GM19452 (cell line): ENCODE results near the gene MED9.

Experiments
- ATAC-seq: cut with Tn5 transposase; IDR thresholded peaks from one replicate; pipeline ENCODE4 v1.9.1; 2021; ENCODE audit not compliant: unreplicated experiment

Gene MED9

GRCh38 chr17:17487998-17488397 is 11.2 kb downstream of the MED9 start:
- no peak for ATAC-seq

GRCh38 chr17:17491031-17491471 is 14.3 kb downstream of the MED9 start:
- no peak for ATAC-seq

- no peak for ATAC-seq
These were observed 14.8 kb downstream of the MED9 start for GRCh38 chr17:17491546-17491988.

DNA sequence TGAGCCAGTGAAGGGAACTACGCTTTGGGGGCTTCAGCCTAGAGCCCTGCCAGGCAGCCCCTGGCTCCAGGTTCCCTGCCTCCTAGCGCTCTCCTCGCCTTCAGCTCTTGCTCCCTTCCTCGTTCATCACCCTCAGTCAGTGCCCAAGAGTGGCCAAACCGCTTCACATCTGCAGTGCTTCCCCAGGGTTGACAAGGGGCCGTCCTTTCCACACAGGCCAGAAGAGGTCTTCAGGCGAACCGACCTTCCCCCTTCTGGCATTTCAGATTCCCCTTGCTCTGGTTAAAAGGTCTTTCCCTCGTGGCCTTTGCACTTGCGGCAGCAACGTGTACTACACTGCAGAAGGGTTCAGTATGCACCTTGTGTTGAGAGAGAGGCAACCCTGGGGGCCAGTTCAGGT is 15.3 kb downstream of the MED9 start:
- no peak for ATAC-seq

- ATAC-seq: no peak
These were observed 15.8 kb downstream of the MED9 start for GRCh38 chr17:17492571-17492970.

- no peak for ATAC-seq
These were observed 16.6 kb downstream of the MED9 start for GRCh38 chr17:17493249-17493985.

DNA sequence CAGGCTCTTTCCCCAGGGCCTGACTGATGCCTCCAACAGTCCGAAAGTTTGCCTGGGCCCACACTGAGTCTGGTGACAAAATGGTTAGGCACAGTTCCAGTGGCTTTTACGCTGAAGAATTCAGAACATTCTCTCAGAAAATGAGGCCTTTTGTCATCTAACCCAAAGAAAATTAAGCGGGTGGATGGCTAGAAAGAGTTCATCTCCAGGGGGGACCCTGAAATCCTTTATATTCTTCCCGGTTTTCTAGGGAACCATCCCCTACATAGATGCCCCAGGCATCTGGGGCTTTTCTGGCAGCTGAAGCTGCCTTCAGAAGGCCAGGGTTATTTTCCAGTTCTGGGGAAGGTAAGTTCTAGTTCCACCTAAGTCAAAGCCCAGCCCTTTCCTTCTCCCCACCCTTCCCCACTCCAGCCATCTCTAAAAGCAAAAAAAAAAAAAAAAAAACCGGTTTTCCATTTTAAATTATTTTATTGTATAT is 17.2 kb downstream of the MED9 start:
- ATAC-seq: no peak

GRCh38 chr17:17494499-17494869 is 17.7 kb downstream of the MED9 start:
- no peak for ATAC-seq

- no peak for ATAC-seq
These were observed 18.2 kb downstream of the MED9 start for GRCh38 chr17:17494870-17495535.

DNA sequence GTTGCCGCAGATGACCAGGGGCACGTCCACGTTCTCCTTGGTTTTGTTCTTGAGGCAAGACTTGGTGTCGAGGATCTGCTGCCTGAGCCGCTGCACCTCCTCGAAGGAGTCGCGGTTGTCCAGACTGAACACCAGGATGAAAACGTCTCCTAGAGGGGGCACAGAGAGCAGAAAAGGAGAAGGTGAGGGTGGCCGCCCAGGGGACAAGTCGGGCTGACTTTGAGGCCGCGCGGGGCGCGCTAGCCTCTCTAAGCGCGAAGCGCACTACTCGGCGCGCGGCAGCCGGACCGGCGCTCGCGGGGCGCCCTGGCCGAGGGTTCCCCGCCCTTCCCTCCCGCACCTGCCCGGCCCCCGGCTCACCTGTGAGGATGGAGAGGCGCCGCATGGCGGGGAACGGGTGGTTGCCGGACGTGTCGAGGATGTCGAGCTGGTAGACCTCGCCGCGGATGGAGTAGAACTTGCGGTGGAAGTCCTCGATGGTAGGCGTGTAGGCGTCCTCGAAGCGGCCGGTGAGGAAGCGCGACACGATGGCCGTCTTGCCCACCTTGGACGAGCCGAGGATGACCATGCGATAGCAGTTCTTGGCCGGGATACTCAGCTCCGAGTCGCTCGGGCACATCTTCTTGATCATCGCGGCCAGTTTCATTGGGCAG is 18.9 kb downstream of the MED9 start:
- no peak for ATAC-seq

DNA sequence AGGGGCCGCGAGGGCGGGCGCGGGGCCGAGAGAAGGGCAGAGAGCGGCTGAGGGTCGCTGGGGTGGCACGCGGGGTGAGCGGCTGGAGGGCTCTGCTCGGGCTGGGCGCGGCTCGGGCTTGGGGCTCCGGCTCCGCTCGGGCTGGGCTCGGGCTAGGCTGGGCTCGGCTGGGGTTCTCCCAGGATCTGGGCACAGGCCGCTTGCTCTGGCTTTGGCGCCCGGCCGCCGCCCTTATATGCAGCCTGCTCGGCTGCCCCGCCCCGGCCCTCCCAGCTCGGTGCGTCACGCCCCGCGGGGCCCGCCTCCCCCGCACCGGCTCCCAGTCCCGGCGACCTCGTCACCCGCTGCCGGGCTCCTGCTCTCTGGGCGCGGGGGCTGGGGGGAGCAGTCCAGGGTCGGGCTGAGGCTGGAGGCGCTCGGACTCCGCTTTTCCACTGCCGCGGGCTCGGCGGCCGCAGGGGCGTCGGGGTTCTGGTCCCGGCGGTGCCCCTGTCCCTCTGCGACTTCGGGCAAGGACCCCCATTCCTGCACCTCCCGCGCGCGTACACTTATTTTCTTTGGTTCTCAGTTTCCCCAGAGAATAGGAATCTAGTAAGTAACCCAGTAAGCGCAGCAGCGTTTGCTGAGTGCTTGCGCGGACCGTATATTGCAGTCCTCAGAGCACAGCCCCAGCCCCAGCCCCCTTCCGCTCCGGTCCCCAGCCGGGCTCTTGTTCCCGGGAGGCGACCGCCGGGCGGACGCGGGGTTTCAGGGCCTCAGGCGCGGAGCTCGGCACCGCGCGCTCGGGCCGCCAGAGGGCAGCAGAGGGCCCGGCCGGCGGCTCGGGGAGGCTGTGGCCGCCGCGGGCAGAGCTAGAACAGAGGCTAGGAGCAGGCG is 19.6 kb downstream of the MED9 start, which contains the start of gene RASD1:
Gene RASD1, minus strand, starts transcription at position 207 of the 876 bp plus-strand sequence. CDS start 214 bp downstream, outside the sequence.
- ATAC-seq: no peak

DNA sequence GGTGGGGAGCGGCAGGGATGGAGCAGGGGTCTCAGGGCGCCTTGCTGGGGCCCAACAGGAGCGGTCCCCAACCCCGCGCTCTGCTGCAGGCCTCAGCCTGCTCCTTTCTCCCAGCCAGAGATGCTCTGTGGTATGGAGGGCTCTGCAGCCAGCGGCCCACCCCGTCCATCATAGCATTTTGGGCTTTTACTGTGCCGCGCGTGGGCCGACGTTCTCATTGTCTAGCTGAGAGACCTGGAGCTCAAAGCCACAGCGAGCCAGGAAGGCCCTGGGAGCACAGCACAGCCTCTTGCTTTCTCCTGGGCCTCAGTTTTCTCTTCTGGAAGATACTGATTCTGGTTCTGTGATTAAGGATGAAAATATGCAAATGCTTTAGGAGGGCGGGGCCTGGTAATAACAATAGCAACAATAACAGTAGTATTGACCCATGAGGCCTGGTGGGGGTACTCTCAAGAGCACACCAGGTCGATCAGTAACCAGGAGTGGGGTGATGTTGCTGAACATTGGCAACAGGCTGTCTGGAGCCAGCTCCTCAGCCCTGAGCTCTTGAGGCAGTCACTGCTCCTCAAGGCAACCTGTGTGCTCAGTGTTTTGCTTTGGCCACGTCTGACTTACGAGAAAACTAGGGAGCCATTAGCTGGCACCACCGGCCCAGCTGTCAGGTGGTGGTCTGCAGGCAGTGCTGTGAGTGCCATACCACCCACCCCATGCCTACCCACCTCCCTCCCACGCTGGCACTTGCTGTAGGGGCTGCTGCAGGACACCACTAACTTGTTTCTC is 20.5 kb downstream of the MED9 start:
- ATAC-seq: no peak

DNA sequence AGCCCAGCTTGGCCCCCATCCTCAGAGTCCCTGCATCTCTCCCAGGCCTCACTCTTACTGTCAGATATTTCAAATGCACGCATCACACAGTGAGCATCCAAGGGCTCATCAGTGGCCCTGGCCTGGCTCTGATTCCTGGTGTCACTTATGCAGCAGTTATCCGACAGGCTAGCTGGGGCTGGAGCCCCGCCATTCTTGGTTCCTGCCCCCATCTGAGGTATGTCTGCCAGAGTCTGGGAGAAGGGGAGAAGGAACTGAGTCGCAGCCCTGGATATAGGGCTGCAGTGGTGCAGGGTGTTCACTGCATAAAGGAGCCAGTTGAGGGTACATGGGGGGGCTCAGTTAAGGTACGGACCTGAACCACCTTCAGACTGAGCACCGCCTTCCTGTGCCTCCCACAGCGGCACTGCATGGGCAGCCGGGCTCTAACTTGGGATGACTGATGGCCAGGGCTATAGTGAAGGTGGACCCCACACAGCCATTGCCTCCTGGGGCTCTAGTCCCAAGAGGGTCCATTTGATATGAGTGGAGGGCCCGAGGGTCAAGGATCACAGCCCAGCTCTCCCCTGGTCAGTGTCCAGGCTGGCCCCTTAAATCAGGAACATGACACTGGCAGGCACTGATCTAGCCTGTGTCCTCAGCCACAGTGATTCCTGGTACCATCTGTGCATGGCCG is 21.2 kb downstream of the MED9 start:
- no peak for ATAC-seq

- ATAC-seq: no peak
These were observed 22.0 kb downstream of the MED9 start for GRCh38 chr17:17498606-17499301.

- ATAC-seq: no peak
These were observed 22.8 kb downstream of the MED9 start for GRCh38 chr17:17499402-17500145.

DNA sequence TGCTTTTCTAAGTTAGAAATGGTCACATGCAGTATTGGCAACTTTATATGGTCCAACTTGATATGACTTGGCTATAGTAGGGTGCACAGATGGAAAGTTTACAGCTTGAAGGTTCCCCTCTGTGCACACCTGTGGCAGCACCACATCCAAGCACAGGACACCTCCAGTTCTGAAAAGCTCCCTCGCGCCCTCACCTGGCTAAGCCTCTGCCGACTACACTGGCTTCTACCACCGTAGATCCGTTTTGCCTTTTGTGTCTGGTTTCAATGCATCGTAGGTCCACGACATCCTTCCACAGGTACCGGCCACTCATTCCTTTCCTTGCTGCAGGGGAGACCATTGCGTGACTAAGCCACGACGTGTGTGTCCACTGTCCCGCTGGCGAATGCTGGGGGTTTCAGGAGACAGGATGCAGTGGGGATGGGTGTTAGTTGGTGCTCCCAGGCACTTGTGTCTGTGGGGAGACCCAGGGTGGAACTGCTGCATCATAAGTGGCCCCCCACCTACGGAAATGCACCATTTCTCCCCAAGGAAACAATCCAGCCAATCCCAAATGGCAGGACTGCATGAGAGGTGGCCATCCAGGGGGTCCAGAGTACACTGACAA is 24.3 kb downstream of the MED9 start:
- no peak for ATAC-seq

DNA sequence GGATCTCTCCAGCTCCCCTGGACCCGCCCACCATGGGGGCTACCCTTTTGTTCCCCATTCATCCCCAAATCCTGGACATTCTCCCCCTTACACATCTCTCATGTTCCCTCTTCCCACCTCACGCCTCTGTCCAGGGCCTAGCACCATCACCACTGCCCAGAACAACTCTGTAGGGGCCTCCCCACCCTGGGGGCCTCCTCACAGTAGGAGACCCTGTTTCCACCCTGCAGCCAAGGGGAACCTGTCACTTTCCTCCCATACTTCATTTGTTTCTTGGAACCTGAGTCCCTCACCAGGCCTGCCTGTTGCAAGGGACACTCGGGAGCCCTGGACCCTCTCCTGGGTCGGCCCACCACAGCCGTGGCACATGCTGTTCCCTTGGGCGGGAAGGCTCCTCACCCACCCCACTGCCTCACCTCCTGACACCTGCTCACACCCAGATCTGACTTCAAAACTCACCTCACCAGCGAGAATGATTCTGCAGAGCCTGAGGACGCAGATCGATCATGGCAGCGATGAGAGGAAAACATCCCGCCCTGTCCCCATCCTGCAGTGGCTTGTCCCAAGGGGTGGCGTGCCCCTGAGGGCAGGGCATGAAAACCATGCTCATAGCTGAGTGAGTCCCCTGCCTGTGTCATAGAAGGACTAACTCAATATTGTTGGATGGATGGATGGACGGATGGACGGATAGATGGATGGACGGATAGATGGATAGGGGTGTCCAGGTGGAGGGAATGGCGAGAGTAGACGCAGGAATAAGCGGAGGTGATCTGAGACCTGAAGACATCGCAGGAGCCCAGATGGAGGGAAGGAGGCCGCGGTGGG is 26.2 kb downstream of the MED9 start:
- ATAC-seq: no peak
